IMR-90 (cell line): Measurements from ENCODE around the gene GLCE. TPM values are rescaled to one million over a fixed set of nuclear protein-coding genes. Genes with fewer than 3 reads are reported as not detected.

Experiments
- ATAC-seq: fragments of 200-7000 bp; cut with Tn5 transposase; 2 replicates; pipeline ENCODE4 v1.9.1; 2020; ENCODE audit warnings: low read depth, mild to moderate bottlenecking, moderate library complexity
- BruUV-seq: library from RNA; stranded (reverse); fragments of 400-500 nt; replicated peaks from 2 replicates; lab custom pipeline; 2021; lab: Mats Ljungman, UMichigan
- CTCF ChIA-PET: fragments of 300-600 bp; formaldehyde crosslinking; extraction: SDS; loops from one replicate; lab custom pipeline; 2021; ENCODE audit warnings: antibody characterized with exemption; lab: Yijun Ruan, JAX
- POLR2A ChIA-PET: fragments of 300-600 bp; sonication (Branson Sonifier 250); formaldehyde crosslinking; loops from one replicate; lab custom pipeline; 2022; ENCODE audit warnings: antibody characterized with exemption; ENCODE audit not compliant: unreplicated experiment; lab: Charles Lee
- DNase-seq: peaks from one replicate; pipeline ENCODE4 v3.0.0; 2013
- H2AFZ ChIP-seq: replicated peaks from 2 replicates; pipeline ENCODE3; 2013; ENCODE audit warnings: low read length, mild to moderate bottlenecking; ENCODE audit not compliant: poor library complexity
- H2AK5ac ChIP-seq: 2 replicates; pipeline ENCODE4 v1.6.1; 2013; ENCODE audit warnings: low read depth, low read length, inconsistent platforms
- H2AK9ac ChIP-seq: replicated peaks from 2 replicates; pipeline ENCODE3; 2013; ENCODE audit warnings: mild to moderate bottlenecking, low read depth, low read length, moderate library complexity; ENCODE audit not compliant: poor library complexity
- H2BK120ac ChIP-seq: 2 replicates; pipeline ENCODE4 v1.6.1; 2013; ENCODE audit warnings: low read depth, low read length, inconsistent platforms
- H2BK15ac ChIP-seq: 3 replicates; pipeline ENCODE4 v1.6.1; 2013; ENCODE audit warnings: low read depth, low read length, inconsistent platforms
- H2BK20ac ChIP-seq: 2 replicates; pipeline ENCODE4 v1.6.1; 2013; ENCODE audit warnings: low read depth, mild to moderate bottlenecking, inconsistent platforms, low read length, moderate library complexity
- H2BK5ac ChIP-seq: 2 replicates; pipeline ENCODE4 v1.6.1; 2013; ENCODE audit warnings: mild to moderate bottlenecking, low read depth, low read length, inconsistent platforms; ENCODE audit not compliant: poor library complexity, severe bottlenecking
- H3K14ac ChIP-seq: replicated peaks from 2 replicates; pipeline ENCODE4 v1.6.1; 2013; ENCODE audit warnings: low read depth, low read length, inconsistent platforms
- H3K18ac ChIP-seq: 2 replicates; pipeline ENCODE4 v1.6.1; 2013; ENCODE audit warnings: low read depth, low read length, control low read depth
- H3K23ac ChIP-seq: 2 replicates; pipeline ENCODE4 v1.6.1; 2013; ENCODE audit warnings: low read depth, low read length, inconsistent platforms
- H3K27ac ChIP-seq: 2 replicates; pipeline ENCODE4 v1.5.1; 2013; ENCODE audit warnings: mild to moderate bottlenecking, control low read depth, low read length; ENCODE audit not compliant: insufficient read depth
- H3K27me3 ChIP-seq: 2 replicates; pipeline ENCODE4 v1.6.1; 2013; ENCODE audit warnings: low read length; ENCODE audit not compliant: control insufficient read depth, insufficient read depth
- H3K36me3 ChIP-seq: 2 replicates; pipeline ENCODE4 v1.6.1; 2013; ENCODE audit warnings: low read length, mixed read lengths; ENCODE audit not compliant: control insufficient read depth, insufficient read depth
- H3K4ac ChIP-seq: 2 replicates; pipeline ENCODE4 v1.6.1; 2013; ENCODE audit warnings: low read depth, low read length, inconsistent platforms
- H3K4me1 ChIP-seq: 2 replicates; pipeline ENCODE4 v1.6.1; 2013; ENCODE audit warnings: low read length, mixed read lengths; ENCODE audit not compliant: control insufficient read depth, insufficient read depth
- H3K4me2 ChIP-seq: 2 replicates; pipeline ENCODE4 v1.6.1; 2013; ENCODE audit warnings: low read depth, mild to moderate bottlenecking, control low read depth, low read length, moderate library complexity
- H3K4me3 ChIP-seq: 2 replicates; pipeline ENCODE4 v1.5.1; 2013; ENCODE audit warnings: low read depth, mild to moderate bottlenecking, control low read depth, low read length, moderate library complexity; ENCODE audit not compliant: insufficient read depth
- H3K56ac ChIP-seq: 2 replicates; pipeline ENCODE4 v1.6.1; 2013; ENCODE audit warnings: low read length, inconsistent platforms; ENCODE audit not compliant: insufficient read depth; ENCODE audit errors: extremely low read depth
- H3K79me1 ChIP-seq, 2 experiments: 2 replicates each; pipeline ENCODE4 v1.6.1; 2013; ENCODE audit warnings: low read length in 2 of 2, inconsistent platforms in 1 of 2, low read depth in 1 of 2
- H3K9ac ChIP-seq: 2 replicates; pipeline ENCODE4 v1.6.1; 2013; ENCODE audit warnings: low read depth, low read length, control low read depth
- H3K9me1 ChIP-seq: 2 replicates; pipeline ENCODE4 v1.6.1; 2013; ENCODE audit warnings: low read length, inconsistent platforms; ENCODE audit not compliant: insufficient read depth
- H3K9me3 ChIP-seq: 2 replicates; pipeline ENCODE4 v1.6.1; 2013; ENCODE audit warnings: low read length; ENCODE audit not compliant: control insufficient read depth, insufficient read depth
- H4K20me1 ChIP-seq: 2 replicates; pipeline ENCODE4 v1.6.1; 2013; ENCODE audit warnings: low read length, inconsistent platforms; ENCODE audit not compliant: insufficient read depth
- H4K5ac ChIP-seq: 2 replicates; pipeline ENCODE4 v1.6.1; 2013; ENCODE audit warnings: mild to moderate bottlenecking, low read depth, low read length, control low read depth
- H4K8ac ChIP-seq, 2 experiments: 2 replicates each; pipeline ENCODE4 v1.6.1; 2013; ENCODE audit warnings: low read depth in 2 of 2, low read length in 2 of 2, control low read depth in 1 of 2, inconsistent platforms in 1 of 2
- H4K91ac ChIP-seq: 2 replicates; pipeline ENCODE4 v1.6.1; 2013; ENCODE audit warnings: low read depth, low read length, inconsistent platforms; ENCODE audit not compliant: insufficient read depth
- BHLHE40 ChIP-seq: fragments of 150-350 bp; IDR thresholded peaks from 2 replicates; pipeline ENCODE4 v1.6.1; 2016; ENCODE audit warnings: mild to moderate bottlenecking, low read depth, low read length
- CEBPB ChIP-seq: IDR thresholded peaks from 2 replicates; pipeline ENCODE4 v1.6.1; 2012; ENCODE audit warnings: low read depth, low read length, improper control_type of control experiment
- FOS ChIP-seq: fragments of 150-350 bp; IDR thresholded peaks from 2 replicates; pipeline ENCODE4 v1.6.1; 2016; ENCODE audit warnings: low read depth, low read length
- MAFK ChIP-seq: IDR thresholded peaks from 2 replicates; pipeline ENCODE4 v1.6.1; 2012; ENCODE audit warnings: low read depth, low read length, improper control_type of control experiment
- POLR2A ChIP-seq: IDR thresholded peaks from 2 replicates; pipeline ENCODE4 v1.6.1; 2012; ENCODE audit warnings: mild to moderate bottlenecking, low read depth, low read length
- RCOR1 ChIP-seq: IDR thresholded peaks from 2 replicates; pipeline ENCODE4 v1.6.1; 2012; ENCODE audit warnings: mild to moderate bottlenecking, low read length, improper control_type of control experiment; ENCODE audit not compliant: insufficient replicate concordance
- SMC3 ChIP-seq: fragments of 150-350 bp; IDR thresholded peaks from 2 replicates; pipeline ENCODE4 v1.6.1; 2016; ENCODE audit warnings: low read depth, mild to moderate bottlenecking, antibody characterized with exemption, low read length, moderate library complexity
- USF2 ChIP-seq: fragments of 150-350 bp; IDR thresholded peaks from 2 replicates; pipeline ENCODE4 v1.6.1; 2017; ENCODE audit warnings: mild to moderate bottlenecking, antibody characterized with exemption, low read length, low read depth
- WGBS, 2 experiments: methylation state at CpG; one replicate each; pipeline versions ENCODE4 v1.1.5 to v1.1.7; 2013; ENCODE audit warnings: missing lambda C conversion rate in 2 of 2; ENCODE audit not compliant: insufficient read length in 1 of 2; ENCODE audit errors: extremely low coverage in 2 of 2; 5-methylcytosine and 5-hydroxymethylcytosine counted together
- dilution Hi-C: fragments of 300-500 bp; cut with HindIII; formaldehyde crosslinking; loops from one replicate; pipeline ENCODE4 v1.14.3; 2018; ENCODE audit warnings: low sequenced_read_pairs; ENCODE audit not compliant: unreplicated experiment
- in situ Hi-C: fragments of 300-500 bp; cut with MboI; formaldehyde crosslinking; loops from 3 replicates; pipeline ENCODE4 v1.14.3; 2019; ENCODE audit warnings: low sequenced_read_pairs, inconsistent platforms, mixed read lengths
- intact Hi-C: fragments of 100-400 bp; cut with micrococcal nuclease; formaldehyde crosslinking; loops from 2 replicates; pipeline ENCODE4 v1.10.0; 2022
- polyA plus RNA-seq, 3 experiments: library from polyadenylated mRNA; depleted of rRNA; stranded (reverse); fragments of >200 nt; gene quantifications; 2 replicates each; pipeline ENCODE4 v1.2.3, GENCODE V29; 2012; ENCODE audit warnings: low replicate concordance in 1 of 3
- total RNA-seq: library from RNA; depleted of rRNA; stranded (reverse); fragments of >200 nt; gene quantifications from 2 replicates; pipeline ENCODE4 v1.2.3, GENCODE V29; 2012
- TF ChIP-seq, protein P1 (sequence below): conservative IDR thresholded peaks from 2 replicates; pipeline ENCODE4 v1.5.1; 2012; ENCODE audit warnings: mild to moderate bottlenecking, low read depth, low read length, improper control_type of control experiment

Gene GLCE
- total and polyA plus RNA-seq, 2 of the 4 experiments (the other 2 are of a cell fraction), result 15.3 to 29.6 TPM

GRCh38 chr15:69319384-69320375 lies 159.2 kb downstream of the GLCE start:
- H3K4me3 ChIP-seq, result no peak overlapping the region
- peak overlapping the region; percentile 48 for H4K91ac ChIP-seq
- peak overlapping the region; percentile 53; the same call in 1 of the 3 replicates for H2BK15ac ChIP-seq
- H4K8ac ChIP-seq, result peak overlapping the region; percentile 39 to 61; a peak in 3 of 4 replicates
- no peaks in the 10 kb centered on the region for H3K79me1 ChIP-seq
- H4K20me1 ChIP-seq, result no peaks in the 10 kb centered on the region
- H3K27me3 ChIP-seq, result no peaks in the 10 kb centered on the region
- no peak overlapping the region for H2AFZ ChIP-seq
- no peak overlapping the region for H3K9ac ChIP-seq
- no peak overlapping the region for H2BK5ac ChIP-seq
- WGBS, 2 experiments, result 84% methylated on average over 8 of the region's 19 CpGs; no CpG with 5 or more reads in 1 of the 2 experiments
- peaks cover 11% of the 10 kb centered on the region; the same call in 1 of the 2 replicates for H3K9me1 ChIP-seq
- no peak overlapping the region; the same call in 1 of the 2 replicates for H3K4me2 ChIP-seq
- H3K23ac ChIP-seq, result no peak overlapping the region
- H2AK9ac ChIP-seq, result peak overlapping the region; percentile 22
- no peak for DNase-seq
- dilution Hi-C loops (no loop called here), intact Hi-C loops (no loop called here), in situ Hi-C loops (no loop called here)
- ChIA-PET POLR2A (no interaction called here), CTCF (interaction anchor here (0.7 kb wide), 1 partner anchor 395 kb away, joined by 3 read pairs; no protein-coding TSS in a partner anchor)
- no peaks in the 10 kb centered on the region for H3K36me3 ChIP-seq
- peaks cover 17% of the 10 kb centered on the region for H3K4me1 ChIP-seq
- peak overlapping the region; percentile 68 for H2BK120ac ChIP-seq
- peak overlapping the region; percentile 62 for H2AK5ac ChIP-seq
- TF ChIP-seq MAFK (no peak), BHLHE40 (no peak), SMC3 (no peak), RCOR1 (no peak), FOS (no peak), USF2 (no peak), CEBPB (no peak), POLR2A (no peak)
- TF ChIP-seq, protein P1, sequence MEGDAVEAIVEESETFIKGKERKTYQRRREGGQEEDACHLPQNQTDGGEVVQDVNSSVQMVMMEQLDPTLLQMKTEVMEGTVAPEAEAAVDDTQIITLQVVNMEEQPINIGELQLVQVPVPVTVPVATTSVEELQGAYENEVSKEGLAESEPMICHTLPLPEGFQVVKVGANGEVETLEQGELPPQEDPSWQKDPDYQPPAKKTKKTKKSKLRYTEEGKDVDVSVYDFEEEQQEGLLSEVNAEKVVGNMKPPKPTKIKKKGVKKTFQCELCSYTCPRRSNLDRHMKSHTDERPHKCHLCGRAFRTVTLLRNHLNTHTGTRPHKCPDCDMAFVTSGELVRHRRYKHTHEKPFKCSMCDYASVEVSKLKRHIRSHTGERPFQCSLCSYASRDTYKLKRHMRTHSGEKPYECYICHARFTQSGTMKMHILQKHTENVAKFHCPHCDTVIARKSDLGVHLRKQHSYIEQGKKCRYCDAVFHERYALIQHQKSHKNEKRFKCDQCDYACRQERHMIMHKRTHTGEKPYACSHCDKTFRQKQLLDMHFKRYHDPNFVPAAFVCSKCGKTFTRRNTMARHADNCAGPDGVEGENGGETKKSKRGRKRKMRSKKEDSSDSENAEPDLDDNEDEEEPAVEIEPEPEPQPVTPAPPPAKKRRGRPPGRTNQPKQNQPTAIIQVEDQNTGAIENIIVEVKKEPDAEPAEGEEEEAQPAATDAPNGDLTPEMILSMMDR, result no peak
- H3K27ac ChIP-seq, result peak overlapping the region; percentile 61; the same call in 1 of the 2 replicates
- BruUV-seq, result no TSS peak
- peak overlapping the region; percentile 72 for H2BK20ac ChIP-seq
- H3K18ac ChIP-seq, result peak overlapping the region; percentile 74; the same call in 1 of the 2 replicates
- no peaks in the 10 kb centered on the region for H3K9me3 ChIP-seq
- ATAC-seq, result no peak
- H3K14ac ChIP-seq, result peak overlapping the region; percentile 24; the same call in 1 of the 2 replicates
- H4K5ac ChIP-seq, result peak overlapping the region; percentile 46; the same call in 1 of the 2 replicates
- H3K4ac ChIP-seq, result peak overlapping the region; percentile 66
- H3K56ac ChIP-seq, result no peak overlapping the region
